AG08395 (cell line): ENCODE measurements around the gene FAM181A.

Experiments
- DNase-seq: peaks from one replicate; pipeline ENCODE4 v3.0.0; 2012; ENCODE audit warnings: mixed read lengths, low spot score

FAM181A gene

DNA sequence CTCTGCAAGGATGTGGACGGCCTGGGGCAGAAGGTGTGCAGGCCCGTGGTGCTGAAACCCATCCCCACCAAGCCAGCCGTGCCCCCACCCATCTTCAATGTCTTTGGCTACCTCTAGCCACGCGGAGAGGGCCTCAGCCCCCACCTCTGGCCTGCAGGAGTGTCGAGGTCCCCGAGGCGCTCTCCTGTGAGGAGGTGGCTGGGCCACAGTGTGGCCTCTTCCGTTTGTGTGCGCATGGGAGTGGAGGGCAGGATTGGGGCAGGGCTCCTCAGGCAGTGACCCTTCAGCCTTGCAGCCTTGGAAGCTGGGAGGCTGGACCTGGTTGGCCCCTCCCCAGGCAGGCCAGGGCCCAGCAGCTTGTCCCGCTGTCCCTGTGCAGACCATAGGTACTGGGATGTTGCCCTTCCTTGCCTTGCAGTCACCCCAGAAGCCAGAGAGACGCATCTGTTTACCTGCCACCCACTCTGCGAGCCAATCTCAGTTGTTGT is 1.9 kb downstream of the FAM181A start:
- no peak for DNase-seq

DNA sequence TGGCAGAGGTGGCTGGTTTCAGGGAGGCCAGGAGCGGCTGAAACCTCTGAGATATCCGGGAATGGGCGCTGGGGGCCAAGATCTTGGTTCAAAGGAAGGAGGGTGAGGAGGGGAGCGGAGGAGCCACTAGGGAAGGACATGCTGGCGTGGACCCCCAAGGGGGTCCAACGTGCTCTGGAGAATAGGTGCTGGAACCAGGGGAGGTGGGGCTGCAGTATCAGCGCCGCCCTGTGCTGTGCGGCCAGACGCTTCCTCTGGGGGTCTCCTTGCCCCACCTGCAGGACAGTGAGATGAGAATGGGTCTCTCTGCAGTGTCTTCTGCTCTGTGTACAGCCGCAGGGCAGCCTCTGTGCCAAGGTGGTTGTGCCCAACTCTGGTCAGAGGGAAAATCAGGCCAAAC is 2.5 kb downstream of the FAM181A start:
- DNase-seq: no peak

DNA sequence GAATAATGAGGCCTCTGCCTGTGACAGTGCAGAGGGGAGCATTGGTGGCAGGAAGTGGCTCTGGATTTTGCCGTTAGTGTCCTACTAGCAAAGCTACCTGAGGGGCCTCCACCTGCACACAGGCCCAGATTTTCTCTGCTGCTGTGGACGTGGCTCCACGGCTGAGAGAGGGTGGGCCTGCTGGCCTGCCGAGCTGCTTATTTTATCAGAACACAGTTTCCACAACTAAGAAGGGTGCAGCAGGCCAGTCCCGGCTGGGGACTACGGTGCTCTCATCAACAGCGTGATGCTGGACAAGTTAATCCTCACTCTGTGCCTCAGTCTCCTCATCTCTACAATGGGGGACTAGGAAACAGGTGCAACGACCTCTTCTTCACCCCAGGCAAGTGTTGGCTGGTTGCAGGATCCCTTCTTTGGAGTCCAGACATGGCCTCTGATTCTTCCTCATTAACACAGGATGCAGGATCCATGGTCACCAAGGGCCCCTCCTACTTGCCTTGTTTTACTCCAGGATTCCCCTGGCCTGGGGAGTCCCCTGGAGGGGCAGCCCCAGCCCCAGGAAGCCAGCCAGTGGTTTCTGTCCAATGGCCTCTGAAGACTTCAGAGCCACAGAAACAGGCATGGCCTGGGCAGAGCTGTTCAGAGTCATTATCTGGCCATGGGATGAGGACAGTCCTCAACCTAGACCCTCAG is 3.3 kb downstream of the FAM181A start:
- DNase-seq: no peak

DNA sequence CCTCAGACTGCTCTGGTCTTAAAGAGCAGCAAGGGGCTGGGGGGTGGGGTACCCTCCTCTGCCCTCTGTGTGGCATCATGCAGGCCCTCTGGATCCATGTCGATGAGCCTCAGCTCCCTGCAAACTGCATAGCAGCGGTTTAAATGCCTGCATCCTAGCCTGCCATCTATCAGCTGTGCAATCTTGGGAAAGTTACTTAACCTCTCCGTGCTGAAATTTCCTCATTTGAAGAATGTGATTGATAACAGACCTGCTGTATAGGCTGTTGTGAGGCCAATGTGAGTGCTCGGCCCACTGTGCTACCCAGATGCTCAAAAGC is 3.8 kb downstream of the FAM181A start:
- no peak for DNase-seq

DNA sequence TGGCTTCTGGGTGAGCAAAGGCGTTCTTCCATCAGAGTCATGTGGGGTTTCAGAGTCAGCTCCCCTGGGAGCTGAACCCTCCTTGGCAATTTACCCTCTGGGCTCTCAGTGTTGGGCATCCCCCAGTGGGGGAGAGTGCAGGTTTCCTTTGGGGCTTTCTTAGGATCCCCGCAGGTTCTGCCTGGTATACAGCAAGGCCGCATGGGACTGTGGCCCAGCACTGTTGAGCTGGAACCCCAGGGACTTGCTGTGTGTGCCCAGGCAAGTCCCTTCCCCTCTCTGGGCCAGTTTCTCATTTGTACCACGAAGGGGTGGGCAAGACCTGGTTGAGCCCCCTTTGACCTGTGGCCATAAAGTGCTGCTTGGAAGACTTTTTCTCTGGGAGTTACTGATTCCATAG is 5.5 kb downstream of the FAM181A start:
- no peak for DNase-seq

DNA sequence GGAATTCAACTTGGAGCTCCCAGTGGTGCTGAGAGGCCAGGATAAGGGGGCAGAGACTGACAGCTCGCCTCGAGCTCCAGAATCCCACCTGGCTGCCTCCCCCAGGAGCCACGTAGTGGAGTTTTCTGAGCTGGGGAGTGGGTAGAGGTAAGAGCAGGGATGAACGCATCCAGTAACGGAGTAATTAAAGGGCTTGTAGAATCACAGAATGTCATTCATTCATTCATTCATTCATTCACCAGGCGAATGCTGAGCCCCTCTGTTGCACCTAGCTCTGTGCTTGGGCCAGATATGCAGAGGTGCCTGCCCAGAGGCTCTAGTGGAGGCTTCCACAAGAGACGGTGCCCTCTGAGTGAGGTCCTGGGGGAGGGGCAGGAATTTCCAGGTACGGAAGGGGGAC is 8.1 kb downstream of the FAM181A start:
- no peak for DNase-seq

DNA sequence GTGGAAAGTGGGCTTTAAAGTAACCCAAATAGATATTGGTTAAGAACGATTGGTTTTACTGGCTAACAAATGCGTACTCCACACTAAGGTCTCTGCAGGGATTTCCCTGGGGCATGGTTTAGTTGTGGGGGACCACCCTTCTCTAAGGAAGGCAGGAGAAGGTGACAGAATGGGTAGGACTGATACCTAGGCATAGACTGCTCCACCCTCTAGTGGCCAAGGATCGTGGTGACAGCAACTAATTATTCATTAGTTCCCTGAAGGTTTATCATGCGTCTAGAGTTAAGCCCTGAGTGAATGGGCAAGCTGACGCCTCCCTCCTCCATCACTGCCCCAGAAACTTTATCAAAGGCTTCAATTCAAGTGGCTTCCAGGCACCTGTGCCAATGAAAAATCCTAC is 9.1 kb downstream of the FAM181A start:
- no peak for DNase-seq

DNA sequence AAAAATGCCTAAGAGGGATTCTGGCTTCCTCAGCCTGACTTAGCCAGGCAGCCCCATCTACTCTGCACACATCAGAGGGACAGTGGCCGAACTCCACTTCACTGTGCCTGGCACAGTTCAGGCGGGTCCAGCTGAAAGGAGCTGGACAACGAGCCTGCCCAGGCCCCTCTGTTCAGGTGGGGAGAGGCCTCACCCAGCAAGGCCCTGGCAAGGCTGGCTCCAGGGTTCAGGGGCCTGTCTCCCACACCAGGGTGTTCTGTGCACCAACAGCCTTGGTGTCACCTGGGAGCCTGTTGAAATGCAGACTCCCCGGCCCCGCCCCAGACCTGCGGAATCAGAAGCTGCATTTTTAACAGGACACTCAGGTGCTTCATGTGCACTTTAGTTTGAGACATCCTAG is 9.8 kb downstream of the FAM181A start:
- no peak for DNase-seq

DNA sequence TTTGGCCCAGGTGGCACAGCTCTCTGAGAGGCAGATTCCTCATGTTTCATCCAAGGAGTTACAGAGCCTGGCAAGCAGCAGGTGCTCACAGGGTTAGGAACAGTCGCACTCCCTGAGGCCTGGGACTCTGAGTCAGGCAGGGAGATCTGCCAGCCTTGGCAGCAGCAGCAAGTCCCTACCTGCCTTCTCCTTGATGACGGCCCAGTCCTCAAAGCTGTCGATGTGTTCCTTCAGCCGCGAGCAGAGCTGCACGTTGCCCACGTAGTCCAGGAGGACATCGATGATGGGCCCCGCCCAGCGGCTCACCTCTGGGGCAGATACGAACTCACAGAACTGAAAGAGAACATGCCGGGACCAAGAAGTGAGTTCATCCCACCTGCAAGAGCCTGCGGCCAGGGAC is 10.4 kb downstream of the FAM181A start:
- DNase-seq: no peak

DNA sequence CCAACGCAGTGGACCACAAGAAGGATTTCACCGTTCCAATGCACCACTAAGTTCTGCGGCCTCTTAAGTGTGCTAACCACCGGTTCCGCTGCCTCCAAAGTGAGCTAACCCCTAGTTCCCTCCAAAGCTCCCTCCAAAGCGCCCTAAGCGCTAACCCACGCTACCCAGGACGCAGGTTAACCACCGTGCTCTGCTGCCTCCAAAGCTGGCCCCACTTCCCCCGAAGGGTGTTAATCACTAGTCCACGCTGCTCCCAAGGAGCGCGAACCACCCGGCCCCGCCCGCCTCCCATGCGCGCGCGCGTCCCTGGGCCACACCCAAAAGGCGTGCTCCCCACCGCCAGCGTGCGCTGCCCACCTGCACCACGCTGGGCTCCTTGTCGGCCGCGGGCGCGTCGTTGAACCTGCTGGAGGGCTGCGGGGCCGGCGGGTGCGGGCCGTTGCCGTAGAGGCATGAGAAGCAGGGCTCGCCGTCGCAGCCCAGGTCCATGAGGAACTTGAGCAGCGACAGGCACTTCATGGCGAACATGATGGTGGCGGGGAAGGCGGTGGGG is 11.7 kb downstream of the FAM181A start:
- DNase-seq: no peak

DNA sequence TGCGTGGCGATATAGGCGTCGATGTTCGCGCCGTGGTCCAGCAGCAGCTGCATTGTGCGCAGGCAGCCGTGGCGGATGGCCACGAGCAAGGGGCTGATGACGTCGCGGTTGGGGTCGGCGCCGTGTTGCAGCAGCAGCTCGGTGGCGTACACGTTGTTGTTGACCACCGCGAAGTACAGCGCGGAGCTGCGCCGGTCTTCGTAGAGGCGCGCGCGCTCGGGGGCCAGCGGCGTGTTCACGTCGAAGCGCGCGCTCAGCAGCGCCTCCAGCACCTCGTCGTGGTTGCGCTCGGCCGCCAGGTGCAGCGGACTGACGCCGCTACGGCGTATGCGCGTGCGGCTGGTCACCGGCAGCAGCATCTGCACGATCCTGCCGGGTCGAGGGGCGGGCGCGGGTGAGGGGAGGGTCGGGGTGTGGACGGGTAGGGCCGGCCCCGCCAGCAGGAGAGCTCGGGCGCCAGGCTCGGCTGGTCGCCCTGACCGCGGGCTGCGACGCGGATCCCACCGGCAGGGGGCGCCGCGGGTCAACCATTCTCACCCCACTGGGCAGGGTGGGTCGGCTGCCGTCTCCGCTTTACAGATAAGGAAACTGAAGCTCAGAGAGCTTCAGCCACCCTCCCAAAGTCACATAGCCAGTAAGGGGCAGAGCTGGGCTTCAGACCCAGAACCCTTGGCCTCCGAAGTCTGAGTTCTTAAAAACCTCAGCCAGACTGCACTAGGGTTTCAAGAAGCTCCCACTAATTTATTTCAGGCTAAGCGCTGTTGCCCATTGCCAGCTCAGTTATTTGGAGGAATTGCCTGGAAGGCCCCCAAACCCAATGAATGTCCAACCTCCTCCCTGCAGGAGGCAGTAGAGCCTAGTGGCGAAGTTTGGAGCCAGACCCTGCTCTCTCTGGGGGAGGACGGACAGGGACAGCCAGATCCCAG is 12.4 kb downstream of the FAM181A start:
- DNase-seq: peak; percentile 85

DNA sequence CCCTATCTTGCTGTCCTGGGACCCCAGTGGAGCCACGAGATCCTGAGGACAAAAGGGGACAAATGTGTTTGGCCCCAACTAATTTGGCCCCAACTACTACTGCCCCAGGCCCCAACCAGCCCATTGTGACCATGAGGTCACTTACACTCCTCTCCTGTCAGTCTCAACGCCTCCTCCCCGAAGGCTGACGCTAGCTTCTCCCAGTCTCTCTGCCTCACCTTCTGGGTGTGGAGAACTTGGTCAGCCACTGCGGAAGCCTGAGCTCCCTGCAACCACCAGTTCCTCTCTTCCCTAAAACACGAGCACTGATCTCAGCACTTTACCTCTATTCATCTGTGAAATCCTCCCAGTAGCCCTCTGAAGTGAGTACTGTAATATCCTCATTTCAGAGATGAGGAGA is 13.3 kb downstream of the FAM181A start:
- DNase-seq: no peak

DNA sequence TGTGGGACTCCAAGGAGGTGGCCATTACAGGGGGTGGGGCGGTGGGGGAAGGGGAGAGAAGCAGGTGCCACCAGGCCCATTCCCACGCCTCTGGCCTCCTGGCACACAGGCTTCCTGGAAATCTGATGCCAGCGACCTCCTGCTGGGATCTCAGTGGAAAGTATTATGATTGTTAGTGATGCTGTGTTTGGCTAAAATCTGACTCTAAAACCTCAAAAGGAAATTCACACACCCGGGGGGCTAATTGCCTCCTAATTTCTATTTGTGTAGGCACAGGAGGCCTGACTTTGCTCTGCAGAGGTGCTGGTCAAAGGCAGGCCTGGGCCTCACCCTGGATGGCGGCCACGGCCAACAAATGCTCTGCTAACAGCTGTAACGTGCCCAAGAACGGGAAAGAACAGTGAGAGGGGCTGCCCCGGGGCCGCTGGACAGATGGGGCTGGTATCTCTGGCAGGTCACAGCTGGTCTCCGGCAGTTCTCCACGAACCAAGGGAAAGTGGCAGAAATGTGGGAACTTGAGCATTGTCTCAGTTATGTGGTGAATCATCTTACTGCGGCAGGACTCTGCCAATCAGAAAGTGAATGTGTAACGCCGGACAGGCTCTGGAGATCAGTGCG is 14.3 kb downstream of the FAM181A start:
- DNase-seq: no peak

DNA sequence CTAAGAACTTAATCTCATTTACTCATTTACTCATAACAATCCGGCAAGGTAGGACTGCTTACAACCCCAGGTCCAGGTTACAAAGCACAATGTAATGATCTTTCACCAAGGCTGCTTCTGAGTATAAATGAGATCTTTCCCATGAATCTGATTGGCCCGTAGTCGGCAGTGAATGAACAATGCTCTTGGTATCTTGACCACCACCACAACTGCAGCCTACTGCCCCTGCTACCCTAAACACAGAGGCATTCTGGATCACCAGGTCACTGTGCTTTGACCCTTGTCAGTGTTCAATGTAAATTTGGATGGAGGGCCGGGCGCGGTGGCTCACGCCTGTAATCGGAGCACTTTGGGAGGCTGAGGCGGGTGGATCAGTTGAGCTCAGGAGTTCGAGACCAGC is 15.9 kb downstream of the FAM181A start:
- no peak for DNase-seq

DNA sequence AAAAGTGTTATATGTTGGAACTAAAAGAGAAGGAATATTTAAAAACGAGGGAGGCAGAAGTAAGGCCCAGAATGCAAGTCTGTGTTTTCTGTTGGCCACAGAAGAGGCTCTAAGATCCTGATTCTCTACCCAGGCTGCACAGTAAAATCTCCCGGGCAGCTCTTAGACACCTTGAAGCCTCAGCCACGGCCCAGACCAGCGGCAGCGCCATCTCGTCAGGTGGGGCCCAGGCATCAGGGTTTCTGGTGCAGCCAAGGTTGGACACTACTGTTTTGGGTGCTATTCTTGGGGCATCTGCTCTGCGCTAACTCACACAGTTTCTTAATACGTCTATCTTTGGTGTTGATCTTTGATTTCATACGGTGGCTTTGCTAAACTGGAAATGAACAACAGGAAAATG is 16.8 kb downstream of the FAM181A start:
- no peak for DNase-seq

DNA sequence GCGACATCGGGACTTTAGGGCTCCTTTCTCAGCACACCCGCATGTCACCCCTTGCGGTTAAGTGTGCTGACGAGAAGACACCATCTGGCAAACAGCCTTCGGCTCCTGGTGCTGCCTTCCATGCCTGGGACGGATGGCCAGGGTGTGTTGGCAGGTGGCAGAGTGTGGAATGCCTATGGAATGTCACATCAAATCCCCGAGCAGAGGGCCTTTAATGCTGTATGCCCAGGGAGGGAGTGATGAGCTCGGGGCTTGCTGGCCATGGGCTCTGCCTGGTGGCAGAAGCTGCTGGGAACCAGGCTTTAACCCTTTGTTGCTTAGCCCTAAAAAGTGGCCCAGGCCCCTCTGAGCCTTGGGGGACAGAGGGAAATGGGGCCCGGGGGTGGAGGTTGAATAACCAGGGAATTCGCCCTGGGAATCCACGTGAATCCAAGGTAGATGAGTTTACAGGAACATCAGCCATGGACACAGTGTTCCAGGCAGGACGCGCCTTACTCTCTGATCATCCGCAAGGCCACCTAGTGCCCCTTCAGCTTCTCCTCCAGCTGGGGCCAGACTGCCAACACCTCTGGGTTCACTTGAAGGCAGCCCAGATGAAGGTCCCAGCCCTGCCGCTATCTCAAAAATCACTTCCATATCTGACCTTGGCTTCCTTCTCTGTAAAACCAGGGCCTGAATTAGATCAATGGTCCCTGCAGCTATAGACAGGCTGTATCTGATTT is 17.4 kb downstream of the FAM181A start:
- DNase-seq: no peak

DNA sequence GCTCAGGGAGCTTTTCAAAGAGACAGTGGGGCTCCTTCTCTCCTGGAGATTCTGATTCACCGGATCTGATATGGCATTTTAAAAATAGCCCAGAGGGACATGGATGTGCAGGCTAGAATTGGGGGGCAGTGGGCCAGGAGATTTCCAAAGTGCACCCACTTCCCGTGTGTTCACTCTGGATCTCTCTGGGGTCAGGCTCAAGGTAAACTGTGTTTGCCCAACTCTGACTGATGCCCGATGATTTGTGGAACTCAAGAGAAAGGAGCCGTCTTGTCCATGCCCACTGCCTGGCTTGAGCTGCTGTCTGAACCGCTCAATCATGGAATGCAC is 17.9 kb downstream of the FAM181A start:
- no peak for DNase-seq

DNA sequence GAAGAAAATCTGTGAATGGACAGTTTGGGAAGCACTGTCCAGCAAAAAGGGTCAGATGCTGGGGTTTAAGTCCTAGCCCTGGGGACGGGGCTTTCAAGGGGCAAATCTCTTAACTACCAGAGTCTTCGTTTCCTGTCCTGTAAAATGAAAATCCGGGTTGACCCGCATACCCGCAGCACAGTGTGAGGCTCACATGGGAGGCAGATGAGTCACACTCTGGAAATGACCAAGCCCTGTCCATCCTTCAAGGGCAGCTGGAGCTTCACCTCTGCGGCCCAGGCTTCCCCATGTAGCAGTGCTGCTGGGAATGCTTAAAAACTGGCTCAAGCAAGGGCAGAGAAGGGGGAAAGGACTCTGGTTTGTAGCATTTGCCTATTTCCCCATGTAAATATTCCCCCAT is 19.0 kb downstream of the FAM181A start:
- DNase-seq: no peak

DNA sequence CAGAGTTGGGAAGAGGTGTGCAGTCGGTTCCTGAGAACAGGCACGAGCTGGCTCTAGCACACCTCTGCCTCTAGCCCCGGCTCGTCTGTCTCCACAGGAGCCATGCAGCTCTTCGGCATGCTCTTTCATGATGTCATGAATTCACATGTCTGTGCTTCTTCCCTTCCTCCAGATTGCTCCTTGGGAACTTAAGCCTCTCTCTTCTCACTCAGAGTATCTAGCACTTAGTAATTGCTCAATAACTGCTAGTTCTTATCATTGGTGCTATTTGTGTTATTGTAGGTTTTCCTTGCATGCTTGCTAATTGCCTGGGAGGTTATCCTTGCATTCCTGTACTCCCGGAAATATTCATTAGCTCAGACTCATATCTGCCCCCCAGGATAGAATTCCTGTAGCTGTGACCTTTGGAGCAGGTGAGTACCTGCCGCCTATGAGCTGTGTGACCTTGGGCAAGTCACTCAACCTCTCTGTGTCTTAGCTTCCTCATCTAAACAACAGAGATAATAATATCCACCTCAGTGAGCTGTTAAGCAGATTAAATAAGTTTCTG is 19.5 kb downstream of the FAM181A start:
- no peak for DNase-seq

DNA sequence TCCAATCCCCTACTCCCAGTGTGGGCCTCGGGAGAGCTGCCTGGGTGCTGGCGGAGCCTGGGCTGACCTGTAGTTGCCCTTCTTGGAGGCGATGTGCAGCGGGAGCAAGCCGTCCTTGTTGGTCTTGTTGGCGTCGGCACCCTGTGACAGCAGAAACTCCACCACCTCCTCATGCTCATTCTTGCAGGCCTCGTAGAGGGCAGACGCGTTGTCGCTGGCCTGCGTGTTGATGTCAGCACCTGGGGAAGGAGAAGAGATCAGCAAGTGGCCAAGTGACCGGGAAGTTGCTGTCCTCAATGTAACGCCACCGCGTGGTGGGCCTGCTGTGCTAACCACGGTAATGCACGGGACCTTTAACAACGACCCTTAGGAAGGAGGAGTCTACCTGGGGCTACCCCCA is 20.1 kb downstream of the FAM181A start:
- no peak for DNase-seq

DNA sequence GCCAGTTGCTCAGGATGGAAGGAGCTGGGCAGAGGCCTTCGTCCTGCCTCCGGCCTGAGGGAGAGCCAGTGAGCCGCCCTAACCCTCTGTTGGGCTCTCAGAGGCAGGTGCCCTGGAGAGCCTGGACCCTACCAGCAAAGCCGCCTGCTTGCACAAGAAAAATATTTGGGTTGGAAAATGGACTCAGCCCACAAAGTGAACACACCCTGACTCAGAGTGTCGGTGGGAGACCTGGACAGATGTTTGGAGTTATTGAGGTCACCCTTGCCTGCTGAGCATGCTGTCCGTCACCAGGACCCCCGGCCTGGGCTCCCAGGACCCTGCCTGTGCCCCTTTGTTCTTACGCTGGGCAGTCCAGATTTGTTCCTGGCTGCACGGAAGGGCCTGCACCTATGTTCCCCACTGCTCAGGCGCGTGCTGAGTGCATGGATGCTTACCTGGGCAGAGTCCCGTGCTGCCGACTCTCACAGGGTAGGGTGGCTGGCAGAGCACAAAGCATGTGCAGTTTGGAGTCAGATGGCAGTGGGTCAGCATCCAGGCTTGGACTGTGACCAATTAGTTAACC is 22.4 kb downstream of the FAM181A start:
- no peak for DNase-seq
